Esophagus mucosa (tissue), 1 donor: ENCODE results near the gene PGF. TPM values are rescaled to one million over a fixed set of nuclear protein-coding genes. Genes with fewer than 3 reads are reported as not detected.

Source experiments
- ATAC-seq: fragments of 200-7000 bp; cut with Tn5 transposase; one replicate; pipeline ENCODE4 v1.9.1; 2020
- total RNA-seq: library from RNA; stranded (reverse); gene quantifications from one replicate; pipeline ENCODE4 v1.2.4, GENCODE V29; 2023
- donor health status: DM: yes; HTN: yes; CAD: no.

Gene PGF
- total RNA-seq, 1 donor from 2014 or later: 4.1 TPM

- no peak for ATAC-seq
Observed at GRCh38 chr14:74956280-74957072, 1.1 kb upstream of the PGF start.

GRCh38 chr14:74956027-74956279, 556 bp upstream of the PGF start:
- no peak for ATAC-seq

- no peak for ATAC-seq
Observed at GRCh38 chr14:74954947-74955228, 509 bp downstream of the PGF start.

GRCh38 chr14:74954232-74954946, 1.0 kb downstream of the PGF start:
- peak; percentile 2 for ATAC-seq

- no peak for ATAC-seq
Observed at GRCh38 chr14:74953686-74954085, 1.7 kb downstream of the PGF start.

- peak; percentile 66 for ATAC-seq
Observed at GRCh38 chr14:74952697-74953484, 2.5 kb downstream of the PGF start.

- no peak for ATAC-seq
Observed at GRCh38 chr14:74952180-74952665, 3.2 kb downstream of the PGF start.

- no peak for ATAC-seq
Observed at GRCh38 chr14:74951443-74952179, 3.8 kb downstream of the PGF start.

- no peak for ATAC-seq
Observed at GRCh38 chr14:74950795-74951442, 4.5 kb downstream of the PGF start.

- ATAC-seq: no peak
Observed at GRCh38 chr14:74949859-74950573, 5.4 kb downstream of the PGF start.

GRCh38 chr14:74949191-74949601, 6.2 kb downstream of the PGF start:
- no peak for ATAC-seq

GRCh38 chr14:74948228-74949175, 6.9 kb downstream of the PGF start:
- no peak for ATAC-seq

GRCh38 chr14:74947353-74948227, 7.8 kb downstream of the PGF start:
- ATAC-seq: no peak

GRCh38 chr14:74946659-74947281, 8.6 kb downstream of the PGF start:
- peak; percentile 44 for ATAC-seq

- peak; percentile 70 for ATAC-seq
Observed at GRCh38 chr14:74945852-74946658, 9.3 kb downstream of the PGF start.

- no peak for ATAC-seq
Observed at GRCh38 chr14:74945261-74945851, 10.0 kb downstream of the PGF start.

- ATAC-seq: no peak
Observed at GRCh38 chr14:74942608-74943007, 12.8 kb downstream of the PGF start.

- ATAC-seq: no peak
Observed at GRCh38 chr14:74942181-74942580, 13.2 kb downstream of the PGF start.
